BLaER1 (cell line): ENCODE data around the gene GYPC.
A peak's percentile ranks its signal among the peaks of the same experiment; 100 is the strongest.

Experiments used
- H3K27ac ChIP-seq: shearing (Covaris generic); formaldehyde crosslinking; 2 replicates; pipeline ENCODE4 v1.8.1; 2022
- H3K27me3 ChIP-seq: shearing (Covaris generic); formaldehyde crosslinking; 2 replicates; pipeline ENCODE4 v1.8.1; 2022
- H3K36me3 ChIP-seq: shearing (Covaris generic); formaldehyde crosslinking; 2 replicates; pipeline ENCODE4 v1.8.1; 2022
- H3K4me1 ChIP-seq: shearing (Covaris generic); formaldehyde crosslinking; 2 replicates; pipeline ENCODE4 v1.8.1; 2022
- H3K4me2 ChIP-seq: shearing (Covaris generic); formaldehyde crosslinking; 2 replicates; pipeline ENCODE4 v1.8.1; 2022
- H3K4me3 ChIP-seq: shearing (Covaris generic); formaldehyde crosslinking; 2 replicates; pipeline ENCODE4 v1.8.1; 2022
- H3K9ac ChIP-seq: shearing (Covaris generic); formaldehyde crosslinking; 2 replicates; pipeline ENCODE4 v1.8.1; 2022
- H3K9me3 ChIP-seq: shearing (Covaris generic); formaldehyde crosslinking; 2 replicates; pipeline ENCODE4 v1.8.1; 2022
- H4K20me1 ChIP-seq: shearing (Covaris generic); formaldehyde crosslinking; 2 replicates; pipeline ENCODE4 v1.8.1; 2022
- Cebpa-rat ChIP-seq: shearing (Covaris generic); IDR thresholded peaks from 2 replicates; pipeline ENCODE4 v1.8.1; 2022

Gene GYPC

DNA sequence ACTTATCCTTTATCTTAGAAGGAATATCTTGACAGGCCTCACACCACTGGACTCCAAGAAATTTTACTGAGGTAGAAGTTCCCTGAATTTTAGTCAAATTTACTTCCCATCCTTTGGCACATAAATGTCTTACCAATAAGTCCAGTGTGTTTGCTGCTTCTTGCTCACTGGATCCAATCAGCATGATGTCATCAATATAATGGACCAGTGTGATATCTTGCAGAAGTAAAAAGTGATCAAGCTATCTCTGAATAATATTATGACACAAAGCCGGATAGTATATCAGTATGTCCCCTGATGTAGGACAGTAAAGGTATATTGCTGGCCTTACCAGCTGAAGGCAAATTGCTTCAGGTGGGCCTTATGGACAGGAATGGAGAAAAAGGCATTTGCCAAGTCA is 6.9 kb upstream of the GYPC start:
- H3K36me3 ChIP-seq: no peaks in the 10 kb centered on the region
- H3K4me3 ChIP-seq: no peak overlapping the region
- H3K27ac ChIP-seq: no peak overlapping the region
- H3K4me2 ChIP-seq: no peak overlapping the region
- peaks cover 21% of the 10 kb centered on the region for H3K9me3 ChIP-seq
- H3K9ac ChIP-seq: no peak overlapping the region
- H3K4me1 ChIP-seq: peaks cover 18% of the 10 kb centered on the region
- H3K27me3 ChIP-seq: no peaks in the 10 kb centered on the region
- H4K20me1 ChIP-seq: no peaks in the 10 kb centered on the region
- TF ChIP-seq Cebpa-rat: no peak

GRCh38 chr2:126650994-126651393 is 5.0 kb upstream of the GYPC start:
- no peaks in the 10 kb centered on the region for H3K36me3 ChIP-seq
- no peak overlapping the region for H3K4me2 ChIP-seq
- TF ChIP-seq Cebpa-rat: no peak
- H3K9ac ChIP-seq: no peak overlapping the region
- peaks cover 22% of the 10 kb centered on the region for H3K4me1 ChIP-seq
- H3K9me3 ChIP-seq: peaks cover 21% of the 10 kb centered on the region
- no peaks in the 10 kb centered on the region for H4K20me1 ChIP-seq
- no peak overlapping the region for H3K4me3 ChIP-seq
- H3K27ac ChIP-seq: no peak overlapping the region
- no peaks in the 10 kb centered on the region for H3K27me3 ChIP-seq

DNA sequence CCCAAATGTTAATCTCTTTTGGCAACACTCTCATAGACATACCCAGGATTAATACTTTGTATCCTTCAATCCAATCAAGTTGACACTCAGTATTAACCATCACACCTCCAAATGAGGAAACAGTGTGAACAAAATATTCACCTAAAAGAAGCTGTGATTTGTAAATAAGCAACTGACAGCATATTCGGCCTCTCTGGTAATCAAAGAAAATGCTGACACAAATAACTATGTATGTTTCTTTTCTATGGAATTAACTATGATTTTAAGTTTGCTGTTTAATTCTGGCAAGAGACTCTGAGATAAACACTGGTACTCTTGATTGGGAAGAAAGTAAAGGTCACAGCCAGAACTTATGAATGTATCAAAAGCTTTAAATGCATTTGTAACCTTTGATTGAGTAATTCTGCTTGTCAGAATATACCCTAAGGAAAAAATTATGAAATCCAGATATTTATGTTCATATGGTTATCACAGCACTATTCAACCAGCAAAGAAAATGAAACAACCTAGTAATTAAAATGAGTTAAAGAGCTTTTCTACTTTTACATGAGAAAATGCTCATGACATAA is 3.6 kb upstream of the GYPC start:
- H3K27me3 ChIP-seq: no peaks in the 10 kb centered on the region
- H4K20me1 ChIP-seq: no peaks in the 10 kb centered on the region
- H3K4me3 ChIP-seq: no peak overlapping the region
- H3K9me3 ChIP-seq: peaks cover 21% of the 10 kb centered on the region
- H3K36me3 ChIP-seq: no peaks in the 10 kb centered on the region
- no peak overlapping the region for H3K4me2 ChIP-seq
- TF ChIP-seq Cebpa-rat: no peak
- no peak overlapping the region for H3K27ac ChIP-seq
- peaks cover 22% of the 10 kb centered on the region for H3K4me1 ChIP-seq
- no peak overlapping the region for H3K9ac ChIP-seq

- no peak overlapping the region for H3K4me3 ChIP-seq
- H3K4me1 ChIP-seq: peaks cover 25% of the 10 kb centered on the region
- peaks cover 21% of the 10 kb centered on the region for H3K9me3 ChIP-seq
- no peaks in the 10 kb centered on the region for H3K36me3 ChIP-seq
- no peak for TF ChIP-seq Cebpa-rat
- peaks cover 5% of the 10 kb centered on the region for H4K20me1 ChIP-seq
- H3K4me2 ChIP-seq: no peak overlapping the region
- no peak overlapping the region for H3K27ac ChIP-seq
- no peak overlapping the region for H3K9ac ChIP-seq
- no peaks in the 10 kb centered on the region for H3K27me3 ChIP-seq
Measured at GRCh38 chr2:126653109-126653508, 2.8 kb upstream of the GYPC start.

- H3K9ac ChIP-seq: no peak overlapping the region
- H3K4me3 ChIP-seq: no peak overlapping the region
- H3K4me2 ChIP-seq: peak overlapping the region; percentile 94; the same call in 1 of the 2 replicates
- no peak overlapping the region; the same call in 1 of the 2 replicates for H3K27ac ChIP-seq
- no peaks in the 10 kb centered on the region for H3K36me3 ChIP-seq
- H3K27me3 ChIP-seq: no peaks in the 10 kb centered on the region
- peaks cover 21% of the 10 kb centered on the region for H3K9me3 ChIP-seq
- no peak for TF ChIP-seq Cebpa-rat
- H4K20me1 ChIP-seq: peaks cover 11% of the 10 kb centered on the region
- peaks cover 32% of the 10 kb centered on the region for H3K4me1 ChIP-seq
Measured at GRCh38 chr2:126653761-126654160, 2.2 kb upstream of the GYPC start.

- Histone ChIP-seq H4K20me1 (peaks cover 24% of the 10 kb centered on the region), H3K36me3 (peaks cover 10% of the 10 kb centered on the region), H3K4me2 (peak overlapping the region; percentile 94), H3K9me3 (peaks cover 16% of the 10 kb centered on the region), H3K4me3 (peak overlapping the region; percentile 98; the same call in 1 of the 2 replicates), H3K27ac (peak overlapping the region; percentile 100), H3K27me3 (no peaks in the 10 kb centered on the region), H3K4me1 (peaks cover 45% of the 10 kb centered on the region), H3K9ac (peak overlapping the region; percentile 100)
- no peak for TF ChIP-seq Cebpa-rat
Measured at GRCh38 chr2:126655051-126655450, 907 bp upstream of the GYPC start.

GRCh38 chr2:126656431-126657147 is 631 bp downstream of the GYPC start:
- H3K9ac ChIP-seq: peak overlapping the region; percentile 100

DNA sequence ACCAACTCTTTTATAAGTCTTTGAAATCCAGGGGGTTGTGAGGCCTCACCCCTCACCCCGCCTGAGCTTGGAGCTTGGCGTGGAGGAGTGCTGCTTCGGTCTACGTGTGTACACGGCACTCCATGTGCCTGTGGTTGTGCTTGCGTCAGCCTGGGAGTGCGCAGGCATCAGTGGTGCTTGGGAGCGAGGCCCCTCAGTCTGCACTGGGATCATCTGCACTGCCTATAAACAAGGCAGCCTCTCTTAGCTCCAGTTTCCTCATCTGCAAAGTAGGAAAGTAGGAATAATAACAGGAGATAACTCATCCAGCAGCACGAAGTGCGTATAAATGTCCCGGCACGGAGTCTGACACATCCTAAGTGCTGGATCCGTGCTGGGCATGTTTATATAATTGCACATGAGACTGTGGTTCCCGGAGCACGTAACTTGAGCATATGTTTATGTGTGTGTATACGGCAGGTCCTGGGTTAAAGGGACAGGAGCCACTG is 1.2 kb downstream of the GYPC start:
- no peaks in the 10 kb centered on the region for H3K27me3 ChIP-seq
- peak overlapping the region; percentile 100 for H3K27ac ChIP-seq
- peak overlapping the region; percentile 100 for H3K9ac ChIP-seq
- H3K4me3 ChIP-seq: peak overlapping the region; percentile 98
- H4K20me1 ChIP-seq: peaks cover 46% of the 10 kb centered on the region
- H3K4me1 ChIP-seq: peaks cover 66% of the 10 kb centered on the region
- peaks cover 21% of the 10 kb centered on the region for H3K36me3 ChIP-seq
- TF ChIP-seq Cebpa-rat: no peak
- peak overlapping the region; percentile 94 for H3K4me2 ChIP-seq
- no peaks in the 10 kb centered on the region for H3K9me3 ChIP-seq

More at GRCh38 chr2:126656431-126657147, 631 bp downstream of the GYPC start:
- Histone ChIP-seq H3K4me1 (peaks cover 60% of the 10 kb centered on the region), H3K9me3 (peaks cover 1% of the 10 kb centered on the region), H3K27me3 (no peaks in the 10 kb centered on the region), H3K4me2 (peak overlapping the region; percentile 94), H3K27ac (peak overlapping the region; percentile 100), H3K4me3 (peak overlapping the region; percentile 98), H3K36me3 (peaks cover 17% of the 10 kb centered on the region), H4K20me1 (peaks cover 40% of the 10 kb centered on the region)
- TF ChIP-seq Cebpa-rat: no peak

DNA sequence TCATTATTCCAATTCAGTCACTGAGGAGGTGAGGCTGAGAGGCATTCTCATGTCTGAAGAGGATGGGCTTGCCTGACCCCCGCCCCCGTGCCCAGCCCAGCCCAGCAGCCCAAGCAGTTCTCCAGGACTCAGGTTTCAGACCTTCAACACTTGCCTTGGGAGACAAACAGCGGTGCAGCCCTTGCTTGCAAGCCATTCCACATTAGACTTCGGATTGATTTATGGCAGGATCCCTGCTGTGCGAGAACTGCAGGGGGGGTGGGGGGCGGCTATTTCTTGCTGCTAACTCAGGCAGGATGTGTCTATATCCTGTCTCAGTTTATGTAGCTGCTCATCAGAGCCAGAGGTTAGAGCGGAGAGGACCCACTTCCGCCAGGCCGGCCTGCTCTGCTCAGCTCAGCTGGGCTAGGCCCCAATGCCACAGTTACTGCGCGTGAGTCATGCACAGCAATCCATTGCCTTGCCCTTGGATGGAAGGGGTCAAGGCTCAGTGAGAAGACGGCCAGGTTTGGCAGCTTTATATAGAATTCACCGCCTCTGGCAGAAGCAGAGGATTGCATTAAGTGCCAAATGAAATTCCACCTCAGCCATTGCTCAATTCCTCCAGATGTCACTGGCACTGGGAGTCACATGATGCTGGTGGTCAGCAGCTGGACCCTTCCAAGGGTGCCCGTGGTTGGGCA is 1.8 kb downstream of the GYPC start:
- H3K4me3 ChIP-seq: peak overlapping the region; percentile 98
- TF ChIP-seq Cebpa-rat: peak; percentile 80

More for the DNA sequence above, 1.8 kb downstream of the GYPC start:
- Histone ChIP-seq H3K36me3 (peaks cover 21% of the 10 kb centered on the region), H3K9ac (peak overlapping the region; percentile 100), H3K9me3 (no peaks in the 10 kb centered on the region), H4K20me1 (peaks cover 52% of the 10 kb centered on the region), H3K27me3 (no peaks in the 10 kb centered on the region), H3K4me2 (peak overlapping the region; percentile 94), H3K27ac (peak overlapping the region; percentile 100), H3K4me1 (peaks cover 72% of the 10 kb centered on the region)
